Mucosa of descending colon (tissue), 3 donors: ENCODE measurements around the gene PDE8A. TPM values are rescaled to one million over a fixed set of nuclear protein-coding genes. Genes with fewer than 3 reads are reported as not detected.
"Not testable (repeated sequence)": the region's sequence is repeated elsewhere in the genome, so short reads cannot be mapped to it uniquely, and the experiment has no call there.

ENCODE experiments used
- ATAC-seq: fragments of 200-7000 bp; cut with Tn5 transposase; one replicate; pipeline ENCODE4 v1.9.1; 2020; ENCODE audit warnings: mild to moderate bottlenecking, moderate library complexity
- DNase-seq, 3 donors: peaks; one replicate each; pipeline ENCODE4 v3.0.0-alpha.2; 2020
- H3K36me3 ChIP-seq: fragments of 200-600 bp; one replicate; pipeline ENCODE4 v1.8.0; 2021; ENCODE audit warnings: low read depth, mild to moderate bottlenecking
- H3K4me1 ChIP-seq: fragments of 200-600 bp; one replicate; pipeline ENCODE4 v1.8.0; 2021; ENCODE audit warnings: low read depth, mild to moderate bottlenecking
- H3K4me3 ChIP-seq: fragments of 200-600 bp; one replicate; pipeline ENCODE4 v1.8.0; 2021; ENCODE audit warnings: mild to moderate bottlenecking
- H3K9me3 ChIP-seq: fragments of 200-600 bp; one replicate; pipeline ENCODE4 v1.8.0; 2021; ENCODE audit warnings: mild to moderate bottlenecking
- intact Hi-C, 2 donors: fragments of 100-400 bp; cut with DNase I in 1 of 2; cut with micrococcal nuclease in 1 of 2; formaldehyde crosslinking; loops; one replicate each; pipeline versions ENCODE4 v1.11.0 to v1.11.1; 2022; cut with DNase I, micrococcal nuclease
- total RNA-seq, 3 donors: library from RNA; stranded (reverse); fragmentation: NEBNext Ultra II Directional in 2 of 3; extraction: Animal tissue kit (Norgen Biotek cat#: 25700) in 2 of 3; gene quantifications; one replicate each; pipeline versions ENCODE4 v1.2.1 to v1.2.4, GENCODE V29; 2021 to 2023
- TF ChIP-seq, protein P1 (sequence below): fragments of 200-600 bp; IDR thresholded peaks from one replicate; pipeline ENCODE4 v1.8.0; 2022; ENCODE audit warnings: antibody characterized with exemption, mild to moderate bottlenecking
- donor health status: DM: no; HTN: no; CAD: no; lungs with moderate emphysema.
- donor health status: DM: no; HTN: no; CAD: no.
- donor health status: DM: no; HTN: yes; CAD: no.

The PDE8A gene
- total RNA-seq, 3 donors from 2014 or later: 79.7 to 117 (median 98.3) TPM

GRCh38 chr15:84991014-84991712 lies 9.5 kb downstream of the PDE8A start:
- intact Hi-C loops: no loop called here
- Histone ChIP-seq H3K9me3 (no peaks in the 10 kb centered on the region), H3K4me1 (peaks cover 19% of the 10 kb centered on the region), H3K36me3 (no peaks in the 10 kb centered on the region), H3K4me3 (no peak overlapping the region)
- ATAC-seq (no peak), DNase-seq (no peak)
- TF ChIP-seq, protein P1, sequence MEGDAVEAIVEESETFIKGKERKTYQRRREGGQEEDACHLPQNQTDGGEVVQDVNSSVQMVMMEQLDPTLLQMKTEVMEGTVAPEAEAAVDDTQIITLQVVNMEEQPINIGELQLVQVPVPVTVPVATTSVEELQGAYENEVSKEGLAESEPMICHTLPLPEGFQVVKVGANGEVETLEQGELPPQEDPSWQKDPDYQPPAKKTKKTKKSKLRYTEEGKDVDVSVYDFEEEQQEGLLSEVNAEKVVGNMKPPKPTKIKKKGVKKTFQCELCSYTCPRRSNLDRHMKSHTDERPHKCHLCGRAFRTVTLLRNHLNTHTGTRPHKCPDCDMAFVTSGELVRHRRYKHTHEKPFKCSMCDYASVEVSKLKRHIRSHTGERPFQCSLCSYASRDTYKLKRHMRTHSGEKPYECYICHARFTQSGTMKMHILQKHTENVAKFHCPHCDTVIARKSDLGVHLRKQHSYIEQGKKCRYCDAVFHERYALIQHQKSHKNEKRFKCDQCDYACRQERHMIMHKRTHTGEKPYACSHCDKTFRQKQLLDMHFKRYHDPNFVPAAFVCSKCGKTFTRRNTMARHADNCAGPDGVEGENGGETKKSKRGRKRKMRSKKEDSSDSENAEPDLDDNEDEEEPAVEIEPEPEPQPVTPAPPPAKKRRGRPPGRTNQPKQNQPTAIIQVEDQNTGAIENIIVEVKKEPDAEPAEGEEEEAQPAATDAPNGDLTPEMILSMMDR: no peak

- peaks cover 20% of the 10 kb centered on the region for H3K4me1 ChIP-seq
- H3K9me3 ChIP-seq: no peaks in the 10 kb centered on the region
- H3K4me3 ChIP-seq: no peak overlapping the region
- TF ChIP-seq, protein P1: no peak
- peak; percentile 97 for ATAC-seq
- no peak for DNase-seq
- intact Hi-C loops: no loop called here
- no peaks in the 10 kb centered on the region for H3K36me3 ChIP-seq
Observed at GRCh38 chr15:84992157-84992944, 10.7 kb downstream of the PDE8A start.

- intact Hi-C loops: no loop called here
- ATAC-seq: no peak
- Histone ChIP-seq H3K4me1 (peaks cover 29% of the 10 kb centered on the region), H3K36me3 (no peaks in the 10 kb centered on the region), H3K4me3 (no peak overlapping the region), H3K9me3 (no peaks in the 10 kb centered on the region)
- TF ChIP-seq, protein P1: no peak
- no peak for DNase-seq
Observed at GRCh38 chr15:84996055-84996454, 14.4 kb downstream of the PDE8A start.

GRCh38 chr15:84996714-84997113 lies 15.1 kb downstream of the PDE8A start:
- H3K9me3 ChIP-seq, H3K4me3 ChIP-seq, H3K36me3 ChIP-seq, ATAC-seq, intact Hi-C loops, DNase-seq: not testable (repeated sequence)
- H3K4me1 ChIP-seq: peaks cover 32% of the 10 kb centered on the region

DNA sequence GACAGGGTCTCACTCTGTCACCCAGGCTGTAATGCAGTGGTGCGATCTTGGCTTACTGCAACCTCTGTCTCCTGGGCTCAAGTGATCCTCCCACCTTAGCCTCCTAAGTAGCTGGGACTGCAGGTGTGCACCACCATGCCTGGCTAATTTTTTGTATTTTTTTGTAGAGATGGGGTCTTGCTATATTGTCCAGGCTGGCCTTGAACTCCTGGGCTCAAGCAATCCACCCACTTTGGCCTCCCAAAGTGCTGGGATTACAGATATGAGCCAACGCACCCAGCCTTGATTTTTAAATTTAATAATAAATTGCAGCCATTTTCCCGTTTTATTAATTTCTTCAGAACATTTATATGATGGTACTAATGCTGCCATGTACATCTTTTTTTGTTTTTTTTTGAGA lies 15.6 kb downstream of the PDE8A start:
- H3K36me3 ChIP-seq, ATAC-seq, intact Hi-C loops, H3K4me3 ChIP-seq, DNase-seq, H3K9me3 ChIP-seq: not testable (repeated sequence)
- H3K4me1 ChIP-seq: peaks cover 31% of the 10 kb centered on the region

- Histone ChIP-seq H3K36me3 (no peaks in the 10 kb centered on the region), H3K4me3 (no peak overlapping the region), H3K4me1 (peaks cover 26% of the 10 kb centered on the region), H3K9me3 (no peaks in the 10 kb centered on the region)
- ATAC-seq: peak; percentile 40
- no peak for DNase-seq
- TF ChIP-seq, protein P1: no peak
- intact Hi-C loops: no loop called here
Observed at GRCh38 chr15:85000189-85000864, 18.7 kb downstream of the PDE8A start.
